WTC11 (cell line): ENCODE measurements around the gene RBM7. TPM values are rescaled to one million over a fixed set of nuclear protein-coding genes. Genes with fewer than 3 reads are reported as not detected.

Source experiments
- ATAC-seq: fragments of 200-7000 bp; cut with Tn5 transposase; 2 replicates; pipeline ENCODE4 v1.10.0; 2021; ENCODE audit warnings: mild to moderate bottlenecking, moderate library complexity
- CTCF ChIA-PET: fragments of 300-600 bp; sonication (Branson Sonifier 250); formaldehyde crosslinking; loops from one replicate; lab custom pipeline; 2021; ENCODE audit warnings: antibody characterized with exemption; lab: Charles Lee
- POLR2A ChIA-PET: fragments of 350-600 bp; sonication (Branson Sonifier 250); formaldehyde crosslinking; loops from one replicate; lab custom pipeline; 2021; ENCODE audit warnings: antibody characterized with exemption; lab: Charles Lee
- DNase-seq: peaks from one replicate; pipeline ENCODE4 v3.0.0; 2021; ENCODE audit warnings: low spot score
- H3K27ac Mint-ChIP-seq: 2 replicates; pipeline ENCODE4 v1.8.0; 2021; ENCODE audit warnings: mixed read lengths
- H3K27me3 Mint-ChIP-seq: 2 replicates; pipeline ENCODE4 v1.8.0; 2021; ENCODE audit warnings: low read depth, mild to moderate bottlenecking, moderate library complexity, mixed read lengths
- H3K36me3 Mint-ChIP-seq: 2 replicates; pipeline ENCODE4 v1.8.0; 2021; ENCODE audit warnings: mixed read lengths
- H3K4me1 Mint-ChIP-seq: 2 replicates; pipeline ENCODE4 v1.8.0; 2022; ENCODE audit warnings: mixed read lengths
- H3K4me3 Mint-ChIP-seq: 2 replicates; pipeline ENCODE4 v1.8.0; 2021; ENCODE audit warnings: mild to moderate bottlenecking, moderate library complexity, mixed read lengths
- H3K9me3 Mint-ChIP-seq: 2 replicates; pipeline ENCODE4 v1.8.0; 2021; ENCODE audit warnings: mixed read lengths
- ATF1 ChIP-seq: sonication (generic); formaldehyde crosslinking; IDR thresholded peaks from 2 replicates; pipeline ENCODE4 v1.8.1; 2023; ENCODE audit warnings: mild to moderate bottlenecking, moderate library complexity, missing genetic modification reagents
- CBFB ChIP-seq: sonication (generic); formaldehyde crosslinking; IDR thresholded peaks from 2 replicates; pipeline ENCODE4 v1.8.1; 2022; ENCODE audit warnings: mild to moderate bottlenecking, low read depth, missing genetic modification reagents
- CREM ChIP-seq: sonication (generic); formaldehyde crosslinking; IDR thresholded peaks from 2 replicates; pipeline ENCODE4 v1.8.1; 2022; ENCODE audit warnings: mild to moderate bottlenecking, missing genetic modification reagents, moderate library complexity
- ELF4 ChIP-seq: sonication (generic); formaldehyde crosslinking; IDR thresholded peaks from 2 replicates; pipeline ENCODE4 v1.8.1; 2022; ENCODE audit warnings: low read depth, mild to moderate bottlenecking, moderate library complexity, missing genetic modification reagents
- EMX1 ChIP-seq: fragments of 250-450 bp; sonication (Bioruptor Pico); IDR thresholded peaks from 2 replicates; pipeline ENCODE4 v1.8.0; 2021; ENCODE audit warnings: mild to moderate bottlenecking
- ESRRA ChIP-seq: sonication (generic); formaldehyde crosslinking; IDR thresholded peaks from 2 replicates; pipeline ENCODE4 v1.8.1; 2022; ENCODE audit warnings: mild to moderate bottlenecking, missing genetic modification reagents, borderline replicate concordance
- ETV6 ChIP-seq: sonication (generic); formaldehyde crosslinking; IDR thresholded peaks from 2 replicates; pipeline ENCODE4 v1.8.1; 2022; ENCODE audit warnings: mild to moderate bottlenecking, missing genetic modification reagents
- FOXP1 ChIP-seq: sonication (generic); formaldehyde crosslinking; IDR thresholded peaks from 2 replicates; pipeline ENCODE4 v1.8.0; 2022; ENCODE audit warnings: missing genetic modification reagents, mild to moderate bottlenecking, moderate library complexity, borderline replicate concordance
- GTF2I ChIP-seq: fragments of 250-450 bp; sonication (Bioruptor Pico); conservative IDR thresholded peaks from 2 replicates; pipeline ENCODE4 v1.4.0; 2021; ENCODE audit warnings: mild to moderate bottlenecking
- NFATC4 ChIP-seq: fragments of 250-450 bp; sonication (Bioruptor Pico); IDR thresholded peaks from 2 replicates; pipeline ENCODE4 v1.9.0; 2021; ENCODE audit warnings: mild to moderate bottlenecking
- NFYB ChIP-seq: sonication (generic); formaldehyde crosslinking; conservative IDR thresholded peaks from 2 replicates; pipeline ENCODE4 v1.8.0; 2022; ENCODE audit warnings: low read depth, missing genetic modification reagents
- NR1H2 ChIP-seq: sonication (generic); formaldehyde crosslinking; IDR thresholded peaks from 2 replicates; pipeline ENCODE4 v1.9.0; 2021; ENCODE audit warnings: mild to moderate bottlenecking, moderate library complexity, missing genetic modification reagents
- PRRX2 ChIP-seq: fragments of 250-450 bp; sonication (Bioruptor Pico); IDR thresholded peaks from 2 replicates; pipeline ENCODE4 v1.8.0; 2021; ENCODE audit warnings: mild to moderate bottlenecking
- RORB ChIP-seq: fragments of 250-450 bp; sonication (Bioruptor Pico); IDR thresholded peaks from 2 replicates; pipeline ENCODE4 v1.9.0; 2021; ENCODE audit warnings: mild to moderate bottlenecking
- SOX15 ChIP-seq: fragments of 250-450 bp; sonication (Bioruptor Pico); IDR thresholded peaks from 2 replicates; pipeline ENCODE4 v1.9.0; 2021; ENCODE audit warnings: mild to moderate bottlenecking
- TEAD1 ChIP-seq: sonication (generic); formaldehyde crosslinking; IDR thresholded peaks from 2 replicates; pipeline ENCODE4 v1.8.0; 2022; ENCODE audit warnings: mild to moderate bottlenecking, missing genetic modification reagents
- TEAD4 ChIP-seq: sonication (generic); formaldehyde crosslinking; IDR thresholded peaks from 2 replicates; pipeline ENCODE4 v1.8.0; 2022; ENCODE audit warnings: mild to moderate bottlenecking, missing genetic modification reagents
- ZNF671 ChIP-seq: fragments of 250-450 bp; sonication (Bioruptor Pico); IDR thresholded peaks from 2 replicates; pipeline ENCODE4 v1.8.0; 2021; ENCODE audit warnings: mild to moderate bottlenecking
- total RNA-seq: library from RNA; stranded (reverse); gene quantifications from 3 replicates; pipeline ENCODE4 v1.2.3, GENCODE V29; 2021
- TF ChIP-seq, protein P1 (sequence below): fragments of 250-450 bp; sonication (Bioruptor Pico); conservative IDR thresholded peaks from 2 replicates; pipeline ENCODE4 v1.9.0; 2021; ENCODE audit warnings: mild to moderate bottlenecking
- TF ChIP-seq, protein P2 (sequence below): sonication (generic); formaldehyde crosslinking; conservative IDR thresholded peaks from 2 replicates; pipeline ENCODE4 v1.8.1; 2023; ENCODE audit warnings: mild to moderate bottlenecking, low read depth, missing genetic modification reagents, moderate library complexity
- TF ChIP-seq, protein P3 (sequence below): sonication (generic); formaldehyde crosslinking; IDR thresholded peaks from 2 replicates; pipeline ENCODE4 v1.8.0; 2023; ENCODE audit warnings: mild to moderate bottlenecking, missing genetic modification reagents
- TF ChIP-seq, protein P4 (sequence below): sonication (generic); formaldehyde crosslinking; IDR thresholded peaks from 2 replicates; pipeline ENCODE4 v1.8.1; 2023; ENCODE audit warnings: mild to moderate bottlenecking, missing genetic modification reagents, moderate library complexity
- TF ChIP-seq, protein P5 (sequence below): sonication (generic); formaldehyde crosslinking; IDR thresholded peaks from 2 replicates; pipeline ENCODE4 v1.8.0; 2022; ENCODE audit warnings: mild to moderate bottlenecking, missing genetic modification reagents

The RBM7 gene
- total RNA-seq, 1 experiment from 2014 or later: 38.1 TPM

DNA sequence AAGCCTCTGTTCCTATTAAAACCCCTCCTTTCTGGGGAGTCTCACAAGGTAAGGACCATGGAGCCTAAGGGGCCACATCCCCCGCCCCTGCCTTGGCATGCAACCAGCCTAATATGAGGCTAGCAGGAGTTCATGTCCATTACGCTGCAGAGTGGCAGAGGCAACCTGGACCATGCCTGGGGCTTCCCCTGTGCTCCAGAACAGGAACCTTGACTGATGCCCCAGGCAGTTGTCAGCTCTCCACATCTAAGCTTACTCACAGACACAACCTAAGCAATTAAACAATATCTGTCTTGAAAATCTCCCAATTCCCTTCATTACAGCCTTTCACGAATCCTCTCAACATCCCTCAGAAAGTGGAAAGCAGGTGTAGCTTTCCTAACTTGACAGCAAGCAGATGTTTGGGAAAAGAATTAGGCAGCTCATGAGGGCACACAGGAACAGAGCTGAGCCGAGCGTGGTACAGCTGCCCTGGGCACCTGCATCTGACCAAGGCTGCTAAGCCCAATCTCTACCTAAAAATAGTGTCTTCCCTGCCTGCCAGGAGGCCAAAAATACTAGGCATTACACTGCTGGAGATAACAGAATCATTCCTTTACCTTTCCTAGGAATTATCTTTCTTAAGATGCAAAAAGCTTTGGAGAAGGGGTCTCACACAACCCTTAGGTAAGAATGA, 20.9 kb upstream of the RBM7 start:
- CTCF ChIA-PET: interaction anchor here (1.0 to 2.3 kb wide), 2 partner anchors 16 to 39 kb away, joined by 3 to 6 read pairs; no protein-coding TSS in a partner anchor

DNA sequence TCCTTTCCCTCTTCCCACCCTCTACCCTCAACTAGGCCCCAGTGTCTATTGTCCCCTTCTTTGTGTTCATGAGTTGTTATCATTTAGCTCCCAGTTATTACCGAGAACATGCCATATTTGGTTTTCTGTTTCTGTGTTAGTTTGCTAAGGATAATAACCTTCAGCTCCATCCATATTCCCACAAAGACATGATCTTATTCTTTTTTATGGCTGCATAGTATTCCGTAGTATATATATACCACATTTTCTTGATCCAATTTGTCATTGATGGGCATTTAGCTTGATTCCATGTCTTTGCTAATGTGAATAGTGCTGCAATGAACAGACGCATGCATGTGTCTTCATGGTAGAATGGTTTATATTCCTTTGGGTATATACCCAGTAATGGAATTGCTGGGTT, 18.0 kb upstream of the RBM7 start:
- ATAC-seq (no peak), DNase-seq (no peak)
- Mint-ChIP-seq H3K4me3 (no peak overlapping the region), H3K4me1 (peaks cover 13% of the 10 kb centered on the region), H3K9me3 (peaks cover 18% of the 10 kb centered on the region), H3K27ac (no peak overlapping the region), H3K27me3 (no peaks in the 10 kb centered on the region; the same call in 1 of the 2 replicates), H3K36me3 (peaks cover 4% of the 10 kb centered on the region; the same call in 1 of the 2 replicates)
- POLR2A ChIA-PET: no interaction called here
- CTCF ChIA-PET: no interaction called here
- TF ChIP-seq ELF4 (CRISPR knock-in tag): no peak
- no peak for TF ChIP-seq NFYB (CRISPR knock-in tag)
- no peak for TF ChIP-seq ESRRA
- TF ChIP-seq TEAD4 (CRISPR knock-in tag): no peak
- TF ChIP-seq SOX15 (CRISPR knock-in tag): no peak
- no peak for TF ChIP-seq CBFB (CRISPR knock-in tag)
- no peak for TF ChIP-seq NFATC4 (CRISPR knock-in tag)
- no peak for TF ChIP-seq RORB (CRISPR knock-in tag)
- TF ChIP-seq PRRX2: no peak

More for the DNA sequence above, 20.9 kb upstream of the RBM7 start:
- peaks cover 14% of the 10 kb centered on the region for H3K4me1 Mint-ChIP-seq
- peaks cover 4% of the 10 kb centered on the region; the same call in 1 of the 2 replicates for H3K36me3 Mint-ChIP-seq
- POLR2A ChIA-PET: no interaction called here
- no peak overlapping the region for H3K4me3 Mint-ChIP-seq
- ATAC-seq (no peak), DNase-seq (no peak)
- H3K27ac Mint-ChIP-seq: no peak overlapping the region
- H3K27me3 Mint-ChIP-seq: no peaks in the 10 kb centered on the region; the same call in 1 of the 2 replicates
- H3K9me3 Mint-ChIP-seq: peaks cover 18% of the 10 kb centered on the region
- no peak for TF ChIP-seq ZNF671
- TF ChIP-seq NR1H2 (CRISPR knock-in tag): no peak
- TF ChIP-seq, protein P1, sequence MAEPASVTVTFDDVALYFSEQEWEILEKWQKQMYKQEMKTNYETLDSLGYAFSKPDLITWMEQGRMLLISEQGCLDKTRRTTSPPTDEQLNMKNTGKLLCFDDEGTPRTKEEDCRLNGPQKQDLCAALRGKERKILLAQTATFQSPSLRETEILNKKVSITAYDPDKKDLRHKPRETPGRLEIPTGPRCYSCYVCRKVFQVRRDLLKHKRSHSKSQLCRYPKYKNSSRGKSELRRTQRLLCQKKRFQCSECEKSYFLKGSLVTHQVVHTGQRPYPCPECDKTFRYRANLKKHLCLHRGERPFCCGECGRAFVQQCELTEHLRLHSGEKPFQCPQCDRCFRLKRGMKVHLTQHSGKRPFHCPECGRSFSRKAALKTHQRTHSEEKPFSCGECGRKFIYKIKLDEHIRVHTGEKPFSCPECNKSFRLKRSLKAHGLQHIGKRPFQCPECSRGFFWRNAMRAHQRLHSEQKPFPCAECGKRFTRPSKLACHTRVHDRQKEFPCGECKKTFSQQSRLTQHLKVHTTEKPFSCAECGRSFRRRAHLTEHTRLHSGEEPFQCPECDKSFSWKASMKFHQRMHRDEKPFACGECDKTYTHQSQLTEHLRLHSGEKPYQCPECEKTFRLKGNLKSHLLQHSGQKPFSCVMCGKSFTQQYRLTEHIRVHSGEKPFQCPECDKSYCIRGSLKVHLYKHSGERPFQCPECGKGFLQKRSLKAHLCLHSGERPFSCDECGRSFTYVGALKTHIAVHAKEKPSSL (CRISPR knock-in tag): no peak
- TF ChIP-seq CREM (CRISPR knock-in tag): no peak
- TF ChIP-seq, protein P2, sequence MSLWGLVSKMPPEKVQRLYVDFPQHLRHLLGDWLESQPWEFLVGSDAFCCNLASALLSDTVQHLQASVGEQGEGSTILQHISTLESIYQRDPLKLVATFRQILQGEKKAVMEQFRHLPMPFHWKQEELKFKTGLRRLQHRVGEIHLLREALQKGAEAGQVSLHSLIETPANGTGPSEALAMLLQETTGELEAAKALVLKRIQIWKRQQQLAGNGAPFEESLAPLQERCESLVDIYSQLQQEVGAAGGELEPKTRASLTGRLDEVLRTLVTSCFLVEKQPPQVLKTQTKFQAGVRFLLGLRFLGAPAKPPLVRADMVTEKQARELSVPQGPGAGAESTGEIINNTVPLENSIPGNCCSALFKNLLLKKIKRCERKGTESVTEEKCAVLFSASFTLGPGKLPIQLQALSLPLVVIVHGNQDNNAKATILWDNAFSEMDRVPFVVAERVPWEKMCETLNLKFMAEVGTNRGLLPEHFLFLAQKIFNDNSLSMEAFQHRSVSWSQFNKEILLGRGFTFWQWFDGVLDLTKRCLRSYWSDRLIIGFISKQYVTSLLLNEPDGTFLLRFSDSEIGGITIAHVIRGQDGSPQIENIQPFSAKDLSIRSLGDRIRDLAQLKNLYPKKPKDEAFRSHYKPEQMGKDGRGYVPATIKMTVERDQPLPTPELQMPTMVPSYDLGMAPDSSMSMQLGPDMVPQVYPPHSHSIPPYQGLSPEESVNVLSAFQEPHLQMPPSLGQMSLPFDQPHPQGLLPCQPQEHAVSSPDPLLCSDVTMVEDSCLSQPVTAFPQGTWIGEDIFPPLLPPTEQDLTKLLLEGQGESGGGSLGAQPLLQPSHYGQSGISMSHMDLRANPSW (CRISPR knock-in tag): no peak
- TF ChIP-seq EMX1 (CRISPR knock-in tag): no peak
- TF ChIP-seq FOXP1 (CRISPR knock-in tag): no peak
- TF ChIP-seq ETV6 (CRISPR knock-in tag): no peak
- TF ChIP-seq, protein P3, sequence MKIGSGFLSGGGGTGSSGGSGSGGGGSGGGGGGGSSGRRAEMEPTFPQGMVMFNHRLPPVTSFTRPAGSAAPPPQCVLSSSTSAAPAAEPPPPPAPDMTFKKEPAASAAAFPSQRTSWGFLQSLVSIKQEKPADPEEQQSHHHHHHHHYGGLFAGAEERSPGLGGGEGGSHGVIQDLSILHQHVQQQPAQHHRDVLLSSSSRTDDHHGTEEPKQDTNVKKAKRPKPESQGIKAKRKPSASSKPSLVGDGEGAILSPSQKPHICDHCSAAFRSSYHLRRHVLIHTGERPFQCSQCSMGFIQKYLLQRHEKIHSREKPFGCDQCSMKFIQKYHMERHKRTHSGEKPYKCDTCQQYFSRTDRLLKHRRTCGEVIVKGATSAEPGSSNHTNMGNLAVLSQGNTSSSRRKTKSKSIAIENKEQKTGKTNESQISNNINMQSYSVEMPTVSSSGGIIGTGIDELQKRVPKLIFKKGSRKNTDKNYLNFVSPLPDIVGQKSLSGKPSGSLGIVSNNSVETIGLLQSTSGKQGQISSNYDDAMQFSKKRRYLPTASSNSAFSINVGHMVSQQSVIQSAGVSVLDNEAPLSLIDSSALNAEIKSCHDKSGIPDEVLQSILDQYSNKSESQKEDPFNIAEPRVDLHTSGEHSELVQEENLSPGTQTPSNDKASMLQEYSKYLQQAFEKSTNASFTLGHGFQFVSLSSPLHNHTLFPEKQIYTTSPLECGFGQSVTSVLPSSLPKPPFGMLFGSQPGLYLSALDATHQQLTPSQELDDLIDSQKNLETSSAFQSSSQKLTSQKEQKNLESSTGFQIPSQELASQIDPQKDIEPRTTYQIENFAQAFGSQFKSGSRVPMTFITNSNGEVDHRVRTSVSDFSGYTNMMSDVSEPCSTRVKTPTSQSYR (CRISPR knock-in tag): no peak
- TF ChIP-seq, protein P4, sequence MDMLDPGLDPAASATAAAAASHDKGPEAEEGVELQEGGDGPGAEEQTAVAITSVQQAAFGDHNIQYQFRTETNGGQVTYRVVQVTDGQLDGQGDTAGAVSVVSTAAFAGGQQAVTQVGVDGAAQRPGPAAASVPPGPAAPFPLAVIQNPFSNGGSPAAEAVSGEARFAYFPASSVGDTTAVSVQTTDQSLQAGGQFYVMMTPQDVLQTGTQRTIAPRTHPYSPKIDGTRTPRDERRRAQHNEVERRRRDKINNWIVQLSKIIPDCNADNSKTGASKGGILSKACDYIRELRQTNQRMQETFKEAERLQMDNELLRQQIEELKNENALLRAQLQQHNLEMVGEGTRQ: no peak
- TF ChIP-seq GTF2I (CRISPR knock-in tag): no peak
- TF ChIP-seq ATF1 (CRISPR knock-in tag): no peak
- TF ChIP-seq TEAD1 (CRISPR knock-in tag): no peak
- TF ChIP-seq, protein P5, sequence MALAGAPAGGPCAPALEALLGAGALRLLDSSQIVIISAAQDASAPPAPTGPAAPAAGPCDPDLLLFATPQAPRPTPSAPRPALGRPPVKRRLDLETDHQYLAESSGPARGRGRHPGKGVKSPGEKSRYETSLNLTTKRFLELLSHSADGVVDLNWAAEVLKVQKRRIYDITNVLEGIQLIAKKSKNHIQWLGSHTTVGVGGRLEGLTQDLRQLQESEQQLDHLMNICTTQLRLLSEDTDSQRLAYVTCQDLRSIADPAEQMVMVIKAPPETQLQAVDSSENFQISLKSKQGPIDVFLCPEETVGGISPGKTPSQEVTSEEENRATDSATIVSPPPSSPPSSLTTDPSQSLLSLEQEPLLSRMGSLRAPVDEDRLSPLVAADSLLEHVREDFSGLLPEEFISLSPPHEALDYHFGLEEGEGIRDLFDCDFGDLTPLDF (CRISPR knock-in tag): no peak
